A673 (cell line): Measurements from ENCODE around the gene NRBP1. TPM values are rescaled to one million over a fixed set of nuclear protein-coding genes. Genes with fewer than 3 reads are reported as not detected.

Experiments
- Bru-seq: library from RNA; stranded (reverse); fragments of 400-500 nt; gene quantifications from one replicate; lab custom pipeline; 2021; lab: Mats Ljungman, UMichigan
- BruChase-seq, 2 experiments: library from RNA; stranded (reverse); fragments of 400-500 nt; gene quantifications; one replicate each; lab custom pipeline; 2021; lab: Mats Ljungman, UMichigan
- BruUV-seq: library from RNA; stranded (reverse); fragments of 400-500 nt; replicated peaks from 2 replicates; lab custom pipeline; 2021; lab: Mats Ljungman, UMichigan
- CTCF ChIA-PET: fragments of 300-600 bp; sonication (Branson Sonifier 250); formaldehyde crosslinking; loops from one replicate; lab custom pipeline; 2022; ENCODE audit warnings: antibody characterized with exemption; lab: Charles Lee
- POLR2A ChIA-PET: fragments of 300-600 bp; sonication (Branson Sonifier 250); formaldehyde crosslinking; loops from one replicate; lab custom pipeline; 2022; ENCODE audit warnings: antibody characterized with exemption; ENCODE audit not compliant: low non-redundant PET; lab: Charles Lee
- DNase-seq: peaks from one replicate; pipeline ENCODE4 v3.0.0-alpha.2; 2015; ENCODE audit warnings: low spot score
- H3K27ac ChIP-seq: fragments of 200-600 bp; sonication (generic); 2 replicates; pipeline ENCODE4 v1.5.1; 2016; ENCODE audit warnings: mixed run types, low read depth, mild to moderate bottlenecking, mixed read lengths, antibody characterized with exemption, low read length; ENCODE audit not compliant: poor library complexity, severe bottlenecking
- H3K27me3 ChIP-seq: fragments of 200-600 bp; sonication (generic); replicated peaks from 2 replicates; pipeline ENCODE4 v1.6.1; 2017; ENCODE audit warnings: mixed run types, low read depth, mild to moderate bottlenecking, mixed read lengths, antibody characterized with exemption, low read length; ENCODE audit not compliant: insufficient read depth, poor library complexity
- H3K36me3 ChIP-seq: fragments of 200-600 bp; sonication (generic); 2 replicates; pipeline ENCODE4 v1.6.1; 2016; ENCODE audit warnings: mixed run types, mild to moderate bottlenecking, mixed read lengths, antibody characterized with exemption, low read length; ENCODE audit not compliant: insufficient read depth, poor library complexity, severe bottlenecking
- H3K4me1 ChIP-seq: fragments of 200-600 bp; sonication (generic); 2 replicates; pipeline ENCODE4 v1.6.1; 2017; ENCODE audit warnings: mixed run types, mild to moderate bottlenecking, mixed read lengths, antibody characterized with exemption, low read length; ENCODE audit not compliant: insufficient read depth, poor library complexity, severe bottlenecking
- H3K4me3 ChIP-seq: fragments of 200-600 bp; sonication (generic); 2 replicates; pipeline ENCODE4 v1.5.1; 2016; ENCODE audit warnings: low read depth, mixed run types, mild to moderate bottlenecking, mixed read lengths, low read length; ENCODE audit not compliant: poor library complexity, severe bottlenecking
- H3K9me3 ChIP-seq: fragments of 200-600 bp; sonication (generic); 2 replicates; pipeline ENCODE4 v1.6.1; 2016; ENCODE audit warnings: mixed run types, low read depth, mild to moderate bottlenecking, mixed read lengths, antibody characterized with exemption, low read length; ENCODE audit not compliant: poor library complexity, severe bottlenecking
- CTCF ChIP-seq: fragments of 300-800, 200-600 bp; sonication (generic); conservative IDR thresholded peaks from 2 replicates; pipeline ENCODE4 v1.5.1; 2017; ENCODE audit warnings: low read depth, mild to moderate bottlenecking, antibody characterized with exemption, low read length, moderate library complexity, mixed read lengths
- EZH2 ChIP-seq: fragments of 200-600 bp; sonication (generic); IDR thresholded peaks from 2 replicates; pipeline ENCODE4 v1.6.1; 2017; ENCODE audit warnings: borderline replicate concordance, low read depth, mild to moderate bottlenecking, mixed read lengths, antibody characterized with exemption, low read length; ENCODE audit not compliant: poor library complexity, severe bottlenecking
- intact Hi-C: fragments of 100-400 bp; cut with micrococcal nuclease; formaldehyde crosslinking; loops from one replicate; pipeline ENCODE4 v1.10.0; 2022; ENCODE audit not compliant: unreplicated experiment
- long read RNA-seq: library from polyadenylated mRNA; stranded (forward); transcript quantifications from one replicate; pipeline ENCODE4 v2.0.0, GENCODE V29; 2022
- total RNA-seq: library from RNA; stranded (reverse); gene quantifications from 2 replicates; pipeline ENCODE4 v1.2.3, GENCODE V29; 2021

The NRBP1 gene
- total RNA-seq (86.3 and 93.0 TPM in 2 replicates), Bru-seq, nascent RNA (percentile 79 among the genes with signal in this experiment), BruChase-seq, experiment 1, labeled RNA remaining after a 2-hour chase (percentile 86 among the genes with signal in this experiment), BruChase-seq, experiment 2, labeled RNA remaining after a 6-hour chase (percentile 92 among the genes with signal in this experiment)
- long read RNA-seq, transcript NRBP1-203 (18 exons, 2,163 nt) = major isoform, 9 of 176 reads
- long read RNA-seq, partial matches to known transcripts = 152 of 176 reads
- long read RNA-seq, other reads (novel, unspliced or antisense) = 14 of 176 reads

DNA sequence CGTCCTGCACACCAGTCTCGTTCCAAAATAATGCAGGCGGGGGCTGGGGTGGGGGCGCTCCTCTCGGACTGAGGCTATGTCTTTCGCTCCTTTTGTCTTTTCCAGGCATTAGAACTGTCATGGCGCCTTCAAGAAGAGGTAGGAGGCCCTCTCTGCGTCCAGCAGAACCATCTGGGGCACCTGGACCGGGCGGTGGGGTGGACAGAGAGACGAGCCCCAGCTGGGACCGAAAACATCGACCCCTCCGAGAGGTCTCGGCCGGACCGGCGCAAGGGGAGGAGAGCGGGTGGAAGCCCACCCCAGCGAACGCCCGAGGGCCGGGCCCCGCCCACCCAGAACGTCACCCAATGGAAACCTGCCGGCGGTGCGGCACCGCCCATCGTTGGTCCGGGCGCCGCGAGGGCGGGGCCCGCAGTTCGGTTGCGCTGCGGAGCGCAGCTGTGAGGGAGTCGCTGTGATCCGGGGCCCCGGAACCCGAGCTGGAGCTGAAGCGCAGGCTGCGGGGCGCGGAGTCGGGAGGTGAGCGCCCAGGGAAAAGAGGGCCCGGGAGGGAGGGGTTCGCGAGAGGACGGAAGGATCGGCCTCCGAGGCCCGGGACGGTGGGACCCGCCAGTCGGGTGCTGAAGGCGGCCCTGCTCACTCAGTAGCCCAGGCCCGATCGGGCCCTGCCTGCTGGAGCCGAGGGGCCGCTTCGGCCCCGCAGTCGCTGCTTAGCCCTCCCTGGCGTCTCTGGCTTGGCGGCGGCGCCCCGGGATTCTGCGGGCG lies at the start of gene NRBP1:
Gene NRBP1 (plus strand): TSS at position 419 of the 765 bp plus-strand sequence. CDS start 4,643 bp downstream, outside the sequence.
- Histone ChIP-seq H3K36me3 (peaks cover 5% of the 10 kb centered on the region), H3K9me3 (no peaks in the 10 kb centered on the region), H3K27ac (peak within 1 kb of the TSS; percentile 85), H3K27me3 (no peaks in the 10 kb centered on the region), H3K4me1 (peaks cover 8% of the 10 kb centered on the region), H3K4me3 (peak within 1 kb of the TSS; percentile 64)
- ChIA-PET POLR2A (no interaction called here), CTCF (interaction anchor here (1.9 kb wide), 1 partner anchor 19 kb away, joined by 5 read pairs; the partner anchor contains the start of gene PPM1G)
- TF ChIP-seq CTCF (no peak; the same call in 1 of the 2 replicates), EZH2 (no peak)
- intact Hi-C loops = loop anchor here (2.0 kb wide), 1 partner anchor 60 kb away; the partner anchor contains the start of gene IFT172
- peak; percentile 94 for DNase-seq
- no TSS peak for BruUV-seq

DNA sequence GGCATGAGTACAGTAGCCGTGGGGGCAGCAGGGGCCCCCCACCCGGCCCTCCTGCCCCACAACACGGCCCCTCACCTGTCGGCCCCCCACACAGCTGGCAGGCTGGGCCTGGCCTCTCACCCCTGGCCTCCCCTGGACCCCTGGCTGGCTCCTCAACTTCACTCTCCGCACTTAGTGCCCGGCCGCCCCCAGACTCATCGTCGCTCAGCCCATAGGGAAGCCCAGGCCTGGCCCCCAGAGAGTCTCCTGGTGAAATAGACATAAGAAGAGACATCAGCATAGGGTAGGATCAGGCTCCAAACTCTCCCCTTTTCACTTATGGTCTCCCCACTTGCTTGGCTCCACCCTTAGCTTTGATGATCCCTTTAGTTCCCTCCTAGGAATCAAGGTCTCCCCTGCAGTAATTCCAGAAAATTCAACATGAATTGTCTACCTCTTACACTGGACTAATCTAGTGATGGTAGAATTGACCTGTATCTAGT lies 49.6 kb upstream of the NRBP1 start:
- Histone ChIP-seq H3K27ac (peak overlapping the region; percentile 89), H3K9me3 (no peaks in the 10 kb centered on the region), H3K4me3 (peak overlapping the region; percentile 74), H3K4me1 (peaks cover 15% of the 10 kb centered on the region), H3K27me3 (no peaks in the 10 kb centered on the region), H3K36me3 (peaks cover 75% of the 10 kb centered on the region)
- BruUV-seq = no TSS peak
- DNase-seq = no peak
- TF ChIP-seq EZH2 (no peak), CTCF (no peak)
- intact Hi-C loops = no loop called here
- ChIA-PET POLR2A (no interaction called here), CTCF (no interaction called here)

- Histone ChIP-seq H3K4me3 (peak overlapping the region; percentile 74), H3K9me3 (no peaks in the 10 kb centered on the region), H3K27me3 (no peaks in the 10 kb centered on the region), H3K36me3 (peaks cover 75% of the 10 kb centered on the region), H3K4me1 (peaks cover 15% of the 10 kb centered on the region), H3K27ac (peak overlapping the region; percentile 89)
- ChIA-PET CTCF (interaction anchor here (1.5 kb wide), 1 partner anchor 304 kb away, joined by 4 read pairs; no protein-coding TSS in a partner anchor), POLR2A (no interaction called here)
- intact Hi-C loops = no loop called here
- no TSS peak for BruUV-seq
- TF ChIP-seq EZH2 (no peak), CTCF (no peak)
- peak; percentile 18 for DNase-seq
These were observed 49.0 kb upstream of the NRBP1 start for GRCh38 chr2:27379383-27379835.
